Embryonic facial prominence (tissue), 1 donor: ENCODE results near the gene HEXB.
"Not testable (repeated sequence)": the region's sequence is repeated elsewhere in the genome, so short reads cannot be mapped to it uniquely, and the experiment has no call there.

Experiments used
- DNase-seq: peaks from one replicate; pipeline ENCODE4 v3.0.0-alpha.2; 2016; ENCODE audit errors: extremely low spot score

HEXB gene

GRCh38 chr5:74738406-74738805 lies 53.4 kb downstream of the HEXB start:
- DNase-seq = no peak

- not testable (repeated sequence) for DNase-seq
Measured at GRCh38 chr5:74748742-74749141, 63.7 kb downstream of the HEXB start.

DNA sequence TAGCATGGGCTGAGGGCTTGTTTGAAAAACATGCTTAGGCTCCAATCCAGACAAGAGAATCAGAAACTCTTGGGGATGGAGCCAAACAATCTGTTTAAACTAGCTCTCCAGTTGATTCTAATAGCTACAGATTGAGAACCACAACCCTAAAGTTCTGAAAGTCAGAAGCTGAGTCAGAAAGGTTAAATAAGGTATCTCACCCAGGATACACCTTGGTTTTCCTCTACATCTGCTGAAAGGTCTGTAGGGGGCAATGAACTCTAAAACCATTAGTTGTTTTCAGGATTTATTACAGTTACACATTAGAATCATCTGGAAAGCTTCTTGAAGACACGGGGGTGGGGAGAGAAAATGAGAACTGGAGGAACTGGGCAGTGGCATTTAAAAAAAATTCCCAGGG lies 76.2 kb downstream of the HEXB start:
- no peak for DNase-seq

GRCh38 chr5:74762599-74762998 lies 77.6 kb downstream of the HEXB start:
- DNase-seq = no peak

DNA sequence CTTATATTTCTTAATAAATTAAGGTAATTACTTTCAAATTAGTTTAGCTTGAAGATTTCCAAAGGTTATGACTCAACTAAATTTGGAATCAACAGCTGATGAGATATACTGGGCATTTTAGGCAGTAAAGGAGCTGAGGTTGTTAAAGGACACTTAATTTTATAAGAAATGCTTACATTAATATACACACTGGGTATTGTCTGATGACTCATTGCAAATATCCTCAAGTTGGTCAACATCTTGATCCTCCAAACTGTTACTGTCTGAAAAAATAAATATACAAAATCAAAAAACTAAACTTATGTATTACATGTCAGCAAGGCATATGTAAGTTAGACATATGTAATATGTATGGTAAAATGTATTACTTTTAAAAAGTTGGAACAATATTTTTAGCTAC lies 78.5 kb downstream of the HEXB start:
- no peak for DNase-seq

- DNase-seq = no peak
Measured at GRCh38 chr5:74765201-74765600, 80.2 kb downstream of the HEXB start.

- no peak for DNase-seq
Measured at GRCh38 chr5:74765929-74766328, 80.9 kb downstream of the HEXB start.

- peak; percentile 18 for DNase-seq
Measured at GRCh38 chr5:74766418-74766848, 81.4 kb downstream of the HEXB start.

DNA sequence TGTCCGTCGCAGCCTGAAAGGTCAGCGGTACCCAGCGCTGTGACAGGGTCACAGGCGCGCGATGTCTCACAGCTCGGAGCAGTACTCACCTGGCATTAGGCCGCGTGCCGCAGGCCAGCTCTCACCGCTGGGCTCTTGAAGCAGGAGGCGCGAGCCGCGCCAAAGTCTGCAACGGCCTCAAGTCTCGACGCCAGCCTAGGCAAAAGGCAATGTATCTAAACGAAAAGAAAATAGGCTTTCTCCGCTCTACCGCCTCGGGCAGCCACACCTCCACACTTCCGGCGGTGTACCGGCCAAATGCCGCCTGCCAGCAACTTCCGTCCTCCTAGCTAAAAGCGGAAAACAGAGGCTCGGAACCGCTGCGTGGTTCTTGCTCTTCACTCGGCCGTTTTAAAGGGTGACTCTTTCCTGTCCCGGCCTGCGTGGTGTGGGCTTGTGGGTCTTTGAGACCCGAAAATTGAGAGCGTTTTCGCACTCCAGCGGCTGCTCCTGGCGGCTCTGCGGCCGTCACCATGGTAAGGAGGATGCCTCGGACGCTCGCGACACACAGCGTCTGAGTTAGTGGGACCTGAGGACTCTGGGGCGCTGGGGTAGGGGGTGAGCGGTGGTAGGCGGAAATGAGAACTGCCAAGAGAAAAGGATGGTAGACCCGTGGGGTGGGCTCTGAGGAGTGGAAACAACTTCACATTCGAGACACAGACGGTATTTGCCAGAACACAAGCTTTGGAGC lies 82.0 kb downstream of the HEXB start, which contains the start of the genes GFM2 and NSA2:
Gene GFM2 (minus strand): TSS at position 269 of the 730 bp plus-strand sequence. CDS start 3,375 bp downstream, outside the sequence.
Gene NSA2 (plus strand): TSS at position 401 of the 730 bp plus-strand sequence. CDS start 112 bp downstream, at position 513.
- peak; percentile 93 for DNase-seq

DNA sequence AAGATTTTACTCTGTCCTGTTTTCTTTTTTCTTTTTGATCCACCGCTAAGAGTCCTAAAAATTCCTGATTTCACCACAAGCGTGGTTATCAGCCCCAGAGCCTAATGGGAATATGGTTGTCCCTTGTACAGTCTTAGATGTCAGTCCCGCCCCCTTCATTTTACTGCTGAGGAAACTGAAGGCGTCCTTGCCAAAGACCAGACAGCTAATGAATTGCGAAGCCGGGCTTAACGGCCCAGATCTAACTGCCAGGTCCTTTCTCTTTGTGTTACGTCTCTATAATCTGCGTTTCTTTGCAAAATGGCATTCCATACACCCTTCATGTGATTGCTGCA lies 82.5 kb downstream of the HEXB start:
- no peak for DNase-seq
